NCI-H2196 (cell line): ENCODE data around the gene KNDC1.
"Not testable (repeated sequence)": the region's sequence is repeated elsewhere in the genome, so short reads cannot be mapped to it uniquely, and the experiment has no call there.

Experiments
- DNase-seq: peaks from one replicate; lab custom pipeline; 2025; ENCODE audit not compliant: unreplicated experiment; lab: John Stamatoyannopoulos, UW

The KNDC1 gene

GRCh38 chr10:133254421-133255120 lies 94.6 kb downstream of the KNDC1 start:
- no peak for DNase-seq

GRCh38 chr10:133255323-133255722 lies 95.3 kb downstream of the KNDC1 start:
- no peak for DNase-seq

GRCh38 chr10:133257489-133258065 lies 97.6 kb downstream of the KNDC1 start:
- DNase-seq = no peak

GRCh38 chr10:133258066-133258817 lies 98.2 kb downstream of the KNDC1 start:
- peak; percentile 3 for DNase-seq

- no peak for DNase-seq
These were observed 99.0 kb downstream of the KNDC1 start for GRCh38 chr10:133258818-133259601.

GRCh38 chr10:133259602-133259989 lies 99.6 kb downstream of the KNDC1 start:
- no peak for DNase-seq

GRCh38 chr10:133260895-133261725 lies 101.1 kb downstream of the KNDC1 start:
- DNase-seq = peak; percentile 30

- peak; percentile 64 for DNase-seq
These were observed 101.8 kb downstream of the KNDC1 start for GRCh38 chr10:133261726-133262325.

GRCh38 chr10:133262696-133263095 lies 102.7 kb downstream of the KNDC1 start:
- DNase-seq = no peak

- DNase-seq = no peak
These were observed 103.7 kb downstream of the KNDC1 start for GRCh38 chr10:133263674-133264073.

- DNase-seq = no peak
These were observed 104.4 kb downstream of the KNDC1 start for GRCh38 chr10:133264461-133264860.

- DNase-seq = not testable (repeated sequence)
These were observed 105.0 kb downstream of the KNDC1 start for GRCh38 chr10:133265052-133265451.

- DNase-seq = no peak
These were observed 106.2 kb downstream of the KNDC1 start for GRCh38 chr10:133266056-133266795.

- no peak for DNase-seq
These were observed 107.3 kb downstream of the KNDC1 start for GRCh38 chr10:133267293-133267692.

- DNase-seq = no peak
These were observed 107.8 kb downstream of the KNDC1 start for GRCh38 chr10:133267829-133268228.

- no peak for DNase-seq
These were observed 108.5 kb downstream of the KNDC1 start for GRCh38 chr10:133268532-133268931.

GRCh38 chr10:133269367-133269766 lies 109.3 kb downstream of the KNDC1 start:
- DNase-seq = no peak

- DNase-seq = no peak
These were observed 110.2 kb downstream of the KNDC1 start for GRCh38 chr10:133270204-133270603.

GRCh38 chr10:133270773-133271297 lies 110.8 kb downstream of the KNDC1 start:
- DNase-seq = no peak
